GM12878 (cell line): ENCODE data around the gene WARS2. TPM values are rescaled to one million over a fixed set of nuclear protein-coding genes. Genes with fewer than 3 reads are reported as not detected.

Experiments used
- ATAC-seq: fragments of 200-7000 bp; cut with Tn5 transposase; 3 replicates; pipeline ENCODE4 v1.9.1; 2020; ENCODE audit warnings: mild to moderate bottlenecking, moderate library complexity
- BruUV-seq: library from RNA; stranded (reverse); fragments of 400-500 nt; replicated peaks from 2 replicates; lab custom pipeline; 2021; lab: Mats Ljungman, UMichigan
- CTCF ChIA-PET: fragments of 300-600 bp; sonication (Branson Sonifier 250); formaldehyde crosslinking; extraction: SDS; loops from one replicate; lab custom pipeline; 2021; ENCODE audit warnings: inconsistent platforms; lab: Yijun Ruan, JAX
- POLR2A ChIA-PET: fragments of 350-600 bp; formaldehyde crosslinking; extraction: SDS; loops from one replicate; lab custom pipeline; 2021; ENCODE audit warnings: inconsistent platforms; lab: Charles Lee
- RAD21 ChIA-PET: fragments of 300-600 bp; sonication (Branson Sonifier 250); formaldehyde crosslinking; loops from one replicate; lab custom pipeline; 2023; ENCODE audit warnings: antibody characterized with exemption; ENCODE audit not compliant: unreplicated experiment; lab: Charles Lee
- SMC1A ChIA-PET: fragments of 300-600 bp; sonication (Branson Sonifier 250); formaldehyde crosslinking; loops from one replicate; lab custom pipeline; 2023; ENCODE audit not compliant: unreplicated experiment, uncharacterized antibody; lab: Charles Lee
- DNase-seq: peaks from one replicate; pipeline ENCODE4 v3.0.0-alpha.2; 2011; ENCODE audit warnings: low read depth, low spot score
- FAIRE-seq: peaks from 3 replicates; lab custom pipeline; 2011; peaks lifted over from hg19 to GRCh38; lab: Jason Lieb, UNC
- H2AFZ ChIP-seq: 2 replicates; pipeline ENCODE4 v1.6.0; 2011; ENCODE audit warnings: low read depth, low read length, control low read depth; ENCODE audit not compliant: control insufficient read depth
- H3K27ac ChIP-seq: 2 replicates; pipeline ENCODE4 v1.5.1; 2011; ENCODE audit warnings: control low read depth; ENCODE audit not compliant: control insufficient read depth, insufficient read depth
- H3K27me3 ChIP-seq, 2 experiments: replicated peaks in 1 of 2; 2 replicates each; pipeline versions ENCODE4 v1.6.0 to v1.6.1; 2011; ENCODE audit warnings: low read length in 1 of 2; ENCODE audit not compliant: control insufficient read depth in 2 of 2, insufficient read depth in 2 of 2
- H3K36me3 ChIP-seq, 2 experiments: 2 replicates each; pipeline ENCODE4 v1.5.1; 2011; ENCODE audit warnings: low read length in 1 of 2; ENCODE audit not compliant: control insufficient read depth in 2 of 2, insufficient read depth in 2 of 2
- H3K4me1 ChIP-seq: 2 replicates; pipeline ENCODE4 v1.6.1; 2011; ENCODE audit warnings: mild to moderate bottlenecking, low read length, moderate library complexity, mixed read lengths; ENCODE audit not compliant: control insufficient read depth, insufficient read depth
- H3K4me2 ChIP-seq: 2 replicates; pipeline ENCODE4 v1.6.0; 2011; ENCODE audit warnings: control low read depth; ENCODE audit not compliant: control insufficient read depth, insufficient read depth
- H3K4me3 ChIP-seq: fragments of 200-600 bp; sonication (generic); 2 replicates; pipeline ENCODE4 v1.5.1; 2016
- H3K79me2 ChIP-seq: 2 replicates; pipeline ENCODE4 v1.6.0; 2011; ENCODE audit warnings: low read length; ENCODE audit not compliant: control insufficient read depth, insufficient read depth
- H3K9ac ChIP-seq: 2 replicates; pipeline ENCODE4 v1.8.0; 2011; ENCODE audit warnings: low read length, control low read depth, mixed read lengths; ENCODE audit not compliant: control insufficient read depth, insufficient read depth
- H3K9me3 ChIP-seq: replicated peaks from 3 replicates; pipeline ENCODE4 v1.5.1; 2011; ENCODE audit warnings: mild to moderate bottlenecking, low read length; ENCODE audit not compliant: control insufficient read depth, insufficient read depth
- H4K20me1 ChIP-seq: 2 replicates; pipeline ENCODE4 v1.6.0; 2011; ENCODE audit not compliant: control insufficient read depth, insufficient read depth
- BCL11A ChIP-seq: IDR thresholded peaks from 2 replicates; pipeline ENCODE4 v1.6.1; 2011; ENCODE audit warnings: low read depth, low read length
- BRCA1 ChIP-seq: IDR thresholded peaks from 2 replicates; pipeline ENCODE4 v1.6.1; 2011; ENCODE audit warnings: low read depth, low read length, improper control_type of control experiment
- ESRRA ChIP-seq: IDR thresholded peaks from 2 replicates; pipeline ENCODE4 v1.6.1; 2012; ENCODE audit warnings: mild to moderate bottlenecking, low read length, improper control_type of control experiment
- SMAD5 ChIP-seq: IDR thresholded peaks from 2 replicates; pipeline ENCODE4 v1.6.1; 2016; ENCODE audit warnings: antibody characterized with exemption, low read depth
- ZNF217 ChIP-seq: fragments of 450-650 bp; IDR thresholded peaks from 2 replicates; pipeline ENCODE4 v1.6.1; 2017; ENCODE audit warnings: antibody characterized with exemption, mild to moderate bottlenecking
- in situ Hi-C: fragments of 300-500 bp; cut with MboI; formaldehyde crosslinking; loops from 9 replicates; pipeline ENCODE4 v1.14.3; 2018; ENCODE audit warnings: mixed read lengths
- intact Hi-C: fragments of 100-400 bp; cut with micrococcal nuclease; formaldehyde crosslinking; loops from one replicate; pipeline ENCODE4 v1.14.2; 2022; ENCODE audit not compliant: unreplicated experiment
- polyA plus RNA-seq, 11 experiments: library from polyadenylated mRNA; depleted of rRNA in 4 of 11; unstranded in 6 of 11; stranded (reverse) in 5 of 11; fragments of >200 nt; fragmentation: Nextera tagmentation in 4 of 11; fragmentation: Illumina TruSeq in 1 of 11; extraction: Ambion mirVana in 4 of 11; extraction: Trizol in 1 of 11; gene quantifications; 1 replicate in 1 of 11; 2 replicates in 10 of 11; pipeline versions ENCODE4 v1.2.1 to v1.2.3, GENCODE V29; 2011 to 2016; ENCODE audit warnings: inconsistent platforms in 2 of 11, missing spikeins in 2 of 11, low read depth in 1 of 11
- total RNA-seq, 4 experiments: library from RNA; depleted of rRNA in 3 of 4; stranded (reverse); fragments of >200 nt in 3 of 4; fragmentation: Illumina TruSeq in 1 of 4; extraction: Trizol in 1 of 4; gene quantifications; 2 replicates each; pipeline versions ENCODE4 v1.2.1 to v1.2.3, GENCODE V29; 2013 to 2021
- TF ChIP-seq, protein P1 (sequence below): fragments of 450-650 bp; IDR thresholded peaks from 2 replicates; pipeline ENCODE4 v1.6.1; 2018; ENCODE audit warnings: borderline replicate concordance, mild to moderate bottlenecking; ENCODE audit not compliant: partially characterized antibody
- TF ChIP-seq, protein P2 (sequence below), 3 experiments: IDR thresholded peaks in 2 of 3; conservative IDR thresholded peaks in 1 of 3; 2 replicates each; pipeline ENCODE4 v1.5.1; 2011; ENCODE audit warnings: low read depth in 3 of 3, low read length in 3 of 3, mild to moderate bottlenecking in 3 of 3, control low read depth in 2 of 3, moderate library complexity in 2 of 3, inconsistent platforms in 1 of 3, mixed read lengths in 1 of 3; ENCODE audit not compliant: control insufficient read depth in 2 of 3, insufficient read depth in 1 of 3; ENCODE audit errors: extremely low read depth in 1 of 3
- TF ChIP-seq, protein P3 (sequence below): IDR thresholded peaks from 2 replicates; pipeline ENCODE4 v1.6.1; 2012; ENCODE audit warnings: low read depth, low read length, improper control_type of control experiment
- TF ChIP-seq, protein P4 (sequence below): fragments of 450-650 bp; formaldehyde crosslinking; IDR thresholded peaks from 2 replicates; pipeline ENCODE4 v1.4.0; 2020; ENCODE audit warnings: mild to moderate bottlenecking, moderate library complexity
- TF ChIP-seq, protein P5 (sequence below): fragments of 450-650 bp; IDR thresholded peaks from 2 replicates; pipeline ENCODE4 v1.6.1; 2017; ENCODE audit warnings: low read depth, mild to moderate bottlenecking, moderate library complexity
- TF ChIP-seq, protein P6 (sequence below): IDR thresholded peaks from 2 replicates; pipeline ENCODE4 v1.6.1; 2011; ENCODE audit warnings: low read depth, mild to moderate bottlenecking, low read length, moderate library complexity, borderline replicate concordance; ENCODE audit errors: extremely low read depth

Gene WARS2
- total and polyA plus RNA-seq, 10 of the 15 experiments (the other 5 are each of a cell fraction or from before 2014, with no cell fraction given) = 5.5 to 22.2 (median 14.4) TPM

DNA sequence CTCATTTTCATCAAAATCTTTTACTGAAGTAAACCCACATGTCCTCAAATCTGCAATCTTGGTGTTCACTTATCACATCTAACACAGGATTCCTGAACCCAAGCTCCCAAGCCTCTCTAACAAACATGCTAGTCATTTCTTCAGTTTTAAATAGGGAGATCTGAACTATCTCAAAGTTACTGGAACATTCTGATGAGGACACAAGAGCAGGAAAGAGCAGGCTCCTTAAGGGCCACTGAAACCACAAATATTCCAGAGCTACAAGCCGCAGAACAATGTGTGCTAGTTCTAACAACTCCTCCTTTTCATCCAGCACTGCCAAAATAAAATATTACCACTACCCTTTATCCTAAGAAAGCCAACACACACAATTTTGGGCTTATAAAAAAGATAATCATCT lies 38.9 kb downstream of the WARS2 start (continued):
- TF ChIP-seq, protein P1, sequence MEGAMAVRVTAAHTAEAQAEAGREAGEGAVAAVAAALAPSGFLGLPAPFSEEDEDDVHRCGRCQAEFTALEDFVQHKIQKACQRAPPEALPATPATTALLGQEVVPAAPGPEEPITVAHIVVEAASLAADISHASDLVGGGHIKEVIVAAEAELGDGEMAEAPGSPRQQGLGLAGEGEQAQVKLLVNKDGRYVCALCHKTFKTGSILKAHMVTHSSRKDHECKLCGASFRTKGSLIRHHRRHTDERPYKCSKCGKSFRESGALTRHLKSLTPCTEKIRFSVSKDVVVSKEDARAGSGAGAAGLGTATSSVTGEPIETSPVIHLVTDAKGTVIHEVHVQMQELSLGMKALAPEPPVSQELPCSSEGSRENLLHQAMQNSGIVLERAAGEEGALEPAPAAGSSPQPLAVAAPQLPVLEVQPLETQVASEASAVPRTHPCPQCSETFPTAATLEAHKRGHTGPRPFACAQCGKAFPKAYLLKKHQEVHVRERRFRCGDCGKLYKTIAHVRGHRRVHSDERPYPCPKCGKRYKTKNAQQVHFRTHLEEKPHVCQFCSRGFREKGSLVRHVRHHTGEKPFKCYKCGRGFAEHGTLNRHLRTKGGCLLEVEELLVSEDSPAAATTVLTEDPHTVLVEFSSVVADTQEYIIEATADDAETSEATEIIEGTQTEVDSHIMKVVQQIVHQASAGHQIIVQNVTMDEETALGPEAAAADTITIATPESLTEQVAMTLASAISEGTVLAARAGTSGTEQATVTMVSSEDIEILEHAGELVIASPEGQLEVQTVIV = no peak

DNA sequence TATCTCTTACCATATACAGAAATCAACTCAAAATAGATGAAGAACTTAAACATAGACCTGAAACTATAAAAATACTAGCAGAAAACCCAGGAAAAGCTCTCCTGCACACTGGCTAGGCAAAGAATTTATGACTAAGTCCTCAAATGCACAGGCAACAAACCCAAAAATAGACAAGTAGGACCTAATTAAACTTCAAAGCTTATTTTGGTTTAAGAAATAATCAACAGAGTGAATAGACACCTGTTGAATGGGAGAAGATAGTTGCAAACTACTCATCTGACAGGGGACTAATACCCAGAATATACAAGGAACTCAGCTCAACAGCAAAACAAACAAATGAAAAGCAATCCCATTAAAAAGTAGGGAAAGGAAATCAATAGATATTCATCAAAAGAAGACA lies 40.7 kb downstream of the WARS2 start:
- Histone ChIP-seq H3K27ac (no peak overlapping the region), H3K36me3 (no peaks in the 10 kb centered on the region), H3K4me3 (no peak overlapping the region), H4K20me1 (no peaks in the 10 kb centered on the region), H3K79me2 (no peaks in the 10 kb centered on the region), H3K27me3 (no peaks in the 10 kb centered on the region), H2AFZ (no peak overlapping the region), H3K9me3 (no peaks in the 10 kb centered on the region), H3K4me2 (no peak overlapping the region), H3K9ac (no peak overlapping the region), H3K4me1 (no peaks in the 10 kb centered on the region)
- no peak for ATAC-seq
- RAD21 ChIA-PET = no interaction called here
- SMC1A ChIA-PET = no interaction called here
- CTCF ChIA-PET = no interaction called here
- POLR2A ChIA-PET = no interaction called here
- DNase-seq = no peak
- intact Hi-C loops (no loop called here), in situ Hi-C loops (no loop called here)
- no TSS peak for BruUV-seq
- no peak for FAIRE-seq
- TF ChIP-seq, protein P2, sequence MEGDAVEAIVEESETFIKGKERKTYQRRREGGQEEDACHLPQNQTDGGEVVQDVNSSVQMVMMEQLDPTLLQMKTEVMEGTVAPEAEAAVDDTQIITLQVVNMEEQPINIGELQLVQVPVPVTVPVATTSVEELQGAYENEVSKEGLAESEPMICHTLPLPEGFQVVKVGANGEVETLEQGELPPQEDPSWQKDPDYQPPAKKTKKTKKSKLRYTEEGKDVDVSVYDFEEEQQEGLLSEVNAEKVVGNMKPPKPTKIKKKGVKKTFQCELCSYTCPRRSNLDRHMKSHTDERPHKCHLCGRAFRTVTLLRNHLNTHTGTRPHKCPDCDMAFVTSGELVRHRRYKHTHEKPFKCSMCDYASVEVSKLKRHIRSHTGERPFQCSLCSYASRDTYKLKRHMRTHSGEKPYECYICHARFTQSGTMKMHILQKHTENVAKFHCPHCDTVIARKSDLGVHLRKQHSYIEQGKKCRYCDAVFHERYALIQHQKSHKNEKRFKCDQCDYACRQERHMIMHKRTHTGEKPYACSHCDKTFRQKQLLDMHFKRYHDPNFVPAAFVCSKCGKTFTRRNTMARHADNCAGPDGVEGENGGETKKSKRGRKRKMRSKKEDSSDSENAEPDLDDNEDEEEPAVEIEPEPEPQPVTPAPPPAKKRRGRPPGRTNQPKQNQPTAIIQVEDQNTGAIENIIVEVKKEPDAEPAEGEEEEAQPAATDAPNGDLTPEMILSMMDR (IDR thresholded peaks at IDR 0.05 in 2 of 3, conservative IDR thresholded peaks at IDR 0.05 in 1 of 3; ENCODE audit: control insufficient read depth in 2 of 3, extremely low read depth in 1 of 3, insufficient read depth in 1 of 3, low read depth in 3 of 3, low read length in 3 of 3) = no peak
- TF ChIP-seq, protein P3, sequence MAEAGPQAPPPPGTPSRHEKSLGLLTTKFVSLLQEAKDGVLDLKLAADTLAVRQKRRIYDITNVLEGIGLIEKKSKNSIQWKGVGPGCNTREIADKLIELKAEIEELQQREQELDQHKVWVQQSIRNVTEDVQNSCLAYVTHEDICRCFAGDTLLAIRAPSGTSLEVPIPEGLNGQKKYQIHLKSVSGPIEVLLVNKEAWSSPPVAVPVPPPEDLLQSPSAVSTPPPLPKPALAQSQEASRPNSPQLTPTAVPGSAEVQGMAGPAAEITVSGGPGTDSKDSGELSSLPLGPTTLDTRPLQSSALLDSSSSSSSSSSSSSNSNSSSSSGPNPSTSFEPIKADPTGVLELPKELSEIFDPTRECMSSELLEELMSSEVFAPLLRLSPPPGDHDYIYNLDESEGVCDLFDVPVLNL = no peak
- TF ChIP-seq BCL11A (no peak), ESRRA (no peak), SMAD5 (no peak), ZNF217 (no peak), BRCA1 (no peak)
- TF ChIP-seq, protein P4, sequence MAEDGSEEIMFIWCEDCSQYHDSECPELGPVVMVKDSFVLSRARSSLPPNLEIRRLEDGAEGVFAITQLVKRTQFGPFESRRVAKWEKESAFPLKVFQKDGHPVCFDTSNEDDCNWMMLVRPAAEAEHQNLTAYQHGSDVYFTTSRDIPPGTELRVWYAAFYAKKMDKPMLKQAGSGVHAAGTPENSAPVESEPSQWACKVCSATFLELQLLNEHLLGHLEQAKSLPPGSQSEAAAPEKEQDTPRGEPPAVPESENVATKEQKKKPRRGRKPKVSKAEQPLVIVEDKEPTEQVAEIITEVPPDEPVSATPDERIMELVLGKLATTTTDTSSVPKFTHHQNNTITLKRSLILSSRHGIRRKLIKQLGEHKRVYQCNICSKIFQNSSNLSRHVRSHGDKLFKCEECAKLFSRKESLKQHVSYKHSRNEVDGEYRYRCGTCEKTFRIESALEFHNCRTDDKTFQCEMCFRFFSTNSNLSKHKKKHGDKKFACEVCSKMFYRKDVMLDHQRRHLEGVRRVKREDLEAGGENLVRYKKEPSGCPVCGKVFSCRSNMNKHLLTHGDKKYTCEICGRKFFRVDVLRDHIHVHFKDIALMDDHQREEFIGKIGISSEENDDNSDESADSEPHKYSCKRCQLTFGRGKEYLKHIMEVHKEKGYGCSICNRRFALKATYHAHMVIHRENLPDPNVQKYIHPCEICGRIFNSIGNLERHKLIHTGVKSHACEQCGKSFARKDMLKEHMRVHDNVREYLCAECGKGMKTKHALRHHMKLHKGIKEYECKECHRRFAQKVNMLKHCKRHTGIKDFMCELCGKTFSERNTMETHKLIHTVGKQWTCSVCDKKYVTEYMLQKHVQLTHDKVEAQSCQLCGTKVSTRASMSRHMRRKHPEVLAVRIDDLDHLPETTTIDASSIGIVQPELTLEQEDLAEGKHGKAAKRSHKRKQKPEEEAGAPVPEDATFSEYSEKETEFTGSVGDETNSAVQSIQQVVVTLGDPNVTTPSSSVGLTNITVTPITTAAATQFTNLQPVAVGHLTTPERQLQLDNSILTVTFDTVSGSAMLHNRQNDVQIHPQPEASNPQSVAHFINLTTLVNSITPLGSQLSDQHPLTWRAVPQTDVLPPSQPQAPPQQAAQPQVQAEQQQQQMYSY (CRISPR knock-in tag) = no peak
- TF ChIP-seq, protein P5, sequence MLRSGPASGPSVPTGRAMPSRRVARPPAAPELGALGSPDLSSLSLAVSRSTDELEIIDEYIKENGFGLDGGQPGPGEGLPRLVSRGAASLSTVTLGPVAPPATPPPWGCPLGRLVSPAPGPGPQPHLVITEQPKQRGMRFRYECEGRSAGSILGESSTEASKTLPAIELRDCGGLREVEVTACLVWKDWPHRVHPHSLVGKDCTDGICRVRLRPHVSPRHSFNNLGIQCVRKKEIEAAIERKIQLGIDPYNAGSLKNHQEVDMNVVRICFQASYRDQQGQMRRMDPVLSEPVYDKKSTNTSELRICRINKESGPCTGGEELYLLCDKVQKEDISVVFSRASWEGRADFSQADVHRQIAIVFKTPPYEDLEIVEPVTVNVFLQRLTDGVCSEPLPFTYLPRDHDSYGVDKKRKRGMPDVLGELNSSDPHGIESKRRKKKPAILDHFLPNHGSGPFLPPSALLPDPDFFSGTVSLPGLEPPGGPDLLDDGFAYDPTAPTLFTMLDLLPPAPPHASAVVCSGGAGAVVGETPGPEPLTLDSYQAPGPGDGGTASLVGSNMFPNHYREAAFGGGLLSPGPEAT = no peak
- TF ChIP-seq, protein P6, sequence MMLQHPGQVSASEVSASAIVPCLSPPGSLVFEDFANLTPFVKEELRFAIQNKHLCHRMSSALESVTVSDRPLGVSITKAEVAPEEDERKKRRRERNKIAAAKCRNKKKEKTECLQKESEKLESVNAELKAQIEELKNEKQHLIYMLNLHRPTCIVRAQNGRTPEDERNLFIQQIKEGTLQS = no peak
